Neural progenitor cell (in vitro differentiated cells): ENCODE measurements around the gene PLCXD3. TPM values are rescaled to one million over a fixed set of nuclear protein-coding genes. Genes with fewer than 3 reads are reported as not detected.
A peak's percentile ranks its signal among the peaks of the same experiment; 100 is the strongest.

Experiments used
- DNase-seq: peaks from one replicate; pipeline ENCODE4 v3.0.0-alpha.2; 2016; ENCODE audit warnings: low spot score
- H2AFZ ChIP-seq: fragments of 200-600 bp; sonication (generic); replicated peaks from 2 replicates; pipeline ENCODE4 v1.6.1; 2016; ENCODE audit warnings: antibody characterized with exemption
- H3F3A ChIP-seq: fragments of 200-600 bp; sonication (generic); 2 replicates; pipeline ENCODE4 v1.6.1; 2016; ENCODE audit warnings: antibody characterized with exemption, low read depth
- H3K27ac ChIP-seq: fragments of 200-600 bp; sonication (generic); 2 replicates; pipeline ENCODE4 v1.5.1; 2016; ENCODE audit warnings: mild to moderate bottlenecking
- H3K27me3 ChIP-seq: fragments of 200-600 bp; sonication (generic); 2 replicates; pipeline ENCODE4 v1.6.1; 2016; ENCODE audit warnings: mild to moderate bottlenecking, moderate library complexity
- H3K36me3 ChIP-seq: fragments of 200-600 bp; sonication (generic); 2 replicates; pipeline ENCODE4 v1.5.1; 2016
- H3K4me1 ChIP-seq: fragments of 200-600 bp; sonication (generic); 2 replicates; pipeline ENCODE4 v1.6.1; 2016; ENCODE audit warnings: mixed run types
- H3K4me2 ChIP-seq: fragments of 200-600 bp; sonication (generic); 2 replicates; pipeline ENCODE4 v1.6.1; 2016
- H3K4me3 ChIP-seq: fragments of 200-600 bp; sonication (generic); 2 replicates; pipeline ENCODE4 v1.5.1; 2016
- H3K79me2 ChIP-seq: fragments of 200-600 bp; sonication (generic); 2 replicates; pipeline ENCODE4 v1.6.1; 2016; ENCODE audit warnings: low read depth
- H3K9ac ChIP-seq: fragments of 200-600 bp; sonication (generic); 2 replicates; pipeline ENCODE4 v1.6.1; 2016
- H3K9me3 ChIP-seq: fragments of 200-600 bp; sonication (generic); 2 replicates; pipeline ENCODE4 v1.5.1; 2016; ENCODE audit warnings: low read depth
- H4K20me1 ChIP-seq: fragments of 200-600 bp; sonication (generic); 2 replicates; pipeline ENCODE4 v1.6.1; 2016; ENCODE audit warnings: low read depth
- H3K27ac Mint-ChIP-seq: 3 replicates; pipeline ENCODE4 v1.8.0; 2021; ENCODE audit warnings: mixed read lengths
- H3K27me3 Mint-ChIP-seq: 2 replicates; pipeline ENCODE4 v1.8.0; 2022; ENCODE audit warnings: low read depth, mild to moderate bottlenecking, inconsistent platforms, moderate library complexity, mixed read lengths; ENCODE audit not compliant: insufficient read depth
- H3K36me3 Mint-ChIP-seq: 3 replicates; pipeline ENCODE4 v1.8.0; 2021; ENCODE audit warnings: mixed read lengths
- H3K4me1 Mint-ChIP-seq: 3 replicates; pipeline ENCODE4 v1.8.0; 2021; ENCODE audit warnings: mixed read lengths
- H3K4me3 Mint-ChIP-seq: 3 replicates; pipeline ENCODE4 v1.8.0; 2021; ENCODE audit warnings: mild to moderate bottlenecking, moderate library complexity, mixed read lengths
- H3K9me3 Mint-ChIP-seq: 3 replicates; pipeline ENCODE4 v1.8.0; 2020; ENCODE audit warnings: mixed read lengths
- EZH2 ChIP-seq: fragments of 200-600 bp; sonication (generic); IDR thresholded peaks from 2 replicates; pipeline ENCODE4 v1.6.1; 2017; ENCODE audit warnings: antibody characterized with exemption, mild to moderate bottlenecking, moderate library complexity
- EZH2phosphoT487 ChIP-seq: fragments of 200-600 bp; sonication (generic); IDR thresholded peaks from 2 replicates; pipeline ENCODE4 v1.6.1; 2017; ENCODE audit warnings: antibody characterized with exemption
- total RNA-seq: library from RNA; depleted of rRNA; stranded (reverse); fragments of >200 nt; gene quantifications from 2 replicates; pipeline ENCODE4 v1.2.3, GENCODE V29; 2015; ENCODE audit warnings: low replicate concordance
- TF ChIP-seq, protein P1 (sequence below): fragments of 200-600 bp; sonication (generic); IDR thresholded peaks from 2 replicates; pipeline ENCODE4 v1.5.1; 2017; ENCODE audit warnings: antibody characterized with exemption, mild to moderate bottlenecking

PLCXD3 gene
- total RNA-seq, 1 donor from 2014 or later, result not detected

DNA sequence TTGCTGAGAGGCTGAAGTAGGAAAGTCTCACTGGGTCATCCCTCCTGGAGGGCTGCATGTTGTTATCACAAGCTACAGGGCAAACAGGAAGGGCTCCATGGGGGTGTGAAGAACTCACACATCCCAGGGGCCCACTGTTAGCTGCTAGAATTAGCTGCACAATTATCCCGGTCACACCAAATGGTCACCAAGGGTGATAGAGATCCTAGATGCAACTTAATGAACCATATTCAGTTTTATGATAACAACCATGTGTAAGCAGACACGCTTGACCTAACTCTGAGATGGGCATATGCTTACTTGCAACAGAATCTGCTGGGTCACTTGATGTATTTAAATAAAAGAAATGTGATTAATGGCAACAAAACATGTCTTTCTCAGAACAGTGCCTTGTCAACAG is 153.6 kb downstream of the PLCXD3 start:
- H3K4me3 Mint-ChIP-seq, result no peak overlapping the region
- Histone ChIP-seq H3K9ac (no peak overlapping the region), H3K79me2 (no peaks in the 10 kb centered on the region), H3K27me3 (no peaks in the 10 kb centered on the region), H3K36me3 (no peaks in the 10 kb centered on the region), H4K20me1 (no peaks in the 10 kb centered on the region), H3K9me3 (no peaks in the 10 kb centered on the region), H3K4me3 (no peak overlapping the region), H3K27ac (no peak overlapping the region), H2AFZ (no peak overlapping the region), H3K4me1 (no peaks in the 10 kb centered on the region), H3K4me2 (no peak overlapping the region), H3F3A (no peaks in the 10 kb centered on the region)
- H3K4me1 Mint-ChIP-seq, result peaks cover 8% of the 10 kb centered on the region
- H3K27me3 Mint-ChIP-seq, result peaks cover 3% of the 10 kb centered on the region
- H3K9me3 Mint-ChIP-seq, result peaks cover 17% of the 10 kb centered on the region
- TF ChIP-seq EZH2phosphoT487, result no peak
- TF ChIP-seq EZH2, result no peak
- TF ChIP-seq, protein P1, sequence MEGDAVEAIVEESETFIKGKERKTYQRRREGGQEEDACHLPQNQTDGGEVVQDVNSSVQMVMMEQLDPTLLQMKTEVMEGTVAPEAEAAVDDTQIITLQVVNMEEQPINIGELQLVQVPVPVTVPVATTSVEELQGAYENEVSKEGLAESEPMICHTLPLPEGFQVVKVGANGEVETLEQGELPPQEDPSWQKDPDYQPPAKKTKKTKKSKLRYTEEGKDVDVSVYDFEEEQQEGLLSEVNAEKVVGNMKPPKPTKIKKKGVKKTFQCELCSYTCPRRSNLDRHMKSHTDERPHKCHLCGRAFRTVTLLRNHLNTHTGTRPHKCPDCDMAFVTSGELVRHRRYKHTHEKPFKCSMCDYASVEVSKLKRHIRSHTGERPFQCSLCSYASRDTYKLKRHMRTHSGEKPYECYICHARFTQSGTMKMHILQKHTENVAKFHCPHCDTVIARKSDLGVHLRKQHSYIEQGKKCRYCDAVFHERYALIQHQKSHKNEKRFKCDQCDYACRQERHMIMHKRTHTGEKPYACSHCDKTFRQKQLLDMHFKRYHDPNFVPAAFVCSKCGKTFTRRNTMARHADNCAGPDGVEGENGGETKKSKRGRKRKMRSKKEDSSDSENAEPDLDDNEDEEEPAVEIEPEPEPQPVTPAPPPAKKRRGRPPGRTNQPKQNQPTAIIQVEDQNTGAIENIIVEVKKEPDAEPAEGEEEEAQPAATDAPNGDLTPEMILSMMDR, result no peak
- H3K27ac Mint-ChIP-seq, result no peak overlapping the region
- DNase-seq, result no peak
- H3K36me3 Mint-ChIP-seq, result no peaks in the 10 kb centered on the region

DNA sequence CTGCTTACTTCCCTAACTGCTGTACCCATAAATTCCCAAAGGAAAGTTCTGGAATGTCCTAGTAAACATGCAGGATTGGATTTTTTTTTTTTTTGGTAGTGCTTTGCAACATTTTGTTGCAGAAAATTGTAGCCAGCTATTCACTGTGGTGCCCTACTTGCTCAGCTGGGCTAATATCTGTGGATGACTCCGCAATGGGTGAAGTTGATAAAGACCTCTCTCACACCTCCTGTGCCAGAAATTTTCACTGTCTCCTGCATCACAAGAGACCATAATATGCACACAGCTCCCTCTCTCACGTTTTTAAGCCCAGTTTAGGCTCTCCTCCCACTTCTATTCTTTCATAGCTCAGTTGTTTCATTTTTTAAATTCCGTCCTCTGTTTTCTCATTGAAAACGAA is 160.6 kb downstream of the PLCXD3 start:
- no peak for TF ChIP-seq EZH2phosphoT487
- no peak for TF ChIP-seq EZH2
- TF ChIP-seq, protein P1, result no peak
- H3K27me3 Mint-ChIP-seq, result no peaks in the 10 kb centered on the region
- Histone ChIP-seq H3K27ac (no peak overlapping the region), H3K4me3 (no peak overlapping the region), H3F3A (no peaks in the 10 kb centered on the region), H3K4me2 (no peak overlapping the region), H4K20me1 (no peaks in the 10 kb centered on the region), H2AFZ (no peak overlapping the region), H3K27me3 (no peaks in the 10 kb centered on the region), H3K4me1 (no peaks in the 10 kb centered on the region), H3K9ac (no peak overlapping the region), H3K36me3 (no peaks in the 10 kb centered on the region), H3K9me3 (no peaks in the 10 kb centered on the region), H3K79me2 (no peaks in the 10 kb centered on the region)
- no peaks in the 10 kb centered on the region for H3K4me1 Mint-ChIP-seq
- no peak for DNase-seq
- no peaks in the 10 kb centered on the region for H3K36me3 Mint-ChIP-seq
- no peak overlapping the region for H3K4me3 Mint-ChIP-seq
- H3K27ac Mint-ChIP-seq, result no peak overlapping the region
- H3K9me3 Mint-ChIP-seq, result peaks cover 2% of the 10 kb centered on the region

DNA sequence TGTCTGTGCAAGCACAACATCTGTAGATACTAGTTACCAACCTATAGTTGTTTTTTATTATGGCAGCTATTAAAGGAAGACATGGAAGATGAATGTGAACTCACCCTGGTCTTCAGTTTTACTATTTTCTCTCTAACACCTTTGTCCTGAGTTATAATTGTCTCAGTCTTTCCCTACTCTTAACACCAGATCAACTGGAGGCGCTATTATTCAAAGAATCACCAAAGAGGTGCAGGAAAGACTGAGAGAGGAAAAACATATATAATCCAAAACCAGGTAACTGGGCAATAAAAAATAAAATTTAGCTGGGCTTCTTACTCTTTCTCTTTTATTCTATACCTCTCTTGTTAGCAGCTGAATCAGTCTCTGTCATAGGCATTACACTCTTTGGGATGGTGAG is 162.8 kb downstream of the PLCXD3 start:
- TF ChIP-seq EZH2phosphoT487 (no peak), EZH2 (no peak)
- TF ChIP-seq, protein P1, result peak; percentile 13
- no peak overlapping the region for H3K4me2 ChIP-seq
- no peak overlapping the region for H2AFZ ChIP-seq
- no peaks in the 10 kb centered on the region for H3K36me3 ChIP-seq
- DNase-seq, result no peak
- Mint-ChIP-seq H3K27me3 (no peaks in the 10 kb centered on the region), H3K4me3 (no peak overlapping the region), H3K4me1 (no peaks in the 10 kb centered on the region), H3K27ac (no peak overlapping the region), H3K9me3 (no peaks in the 10 kb centered on the region), H3K36me3 (no peaks in the 10 kb centered on the region)
- H3K27ac ChIP-seq, result no peak overlapping the region
- no peak overlapping the region for H3K9ac ChIP-seq
- H3F3A ChIP-seq, result no peaks in the 10 kb centered on the region
- no peaks in the 10 kb centered on the region for H3K9me3 ChIP-seq
- H3K4me3 ChIP-seq, result no peak overlapping the region
- H3K4me1 ChIP-seq, result no peaks in the 10 kb centered on the region
- H3K27me3 ChIP-seq, result no peaks in the 10 kb centered on the region
- H4K20me1 ChIP-seq, result no peaks in the 10 kb centered on the region
- no peaks in the 10 kb centered on the region for H3K79me2 ChIP-seq

DNA sequence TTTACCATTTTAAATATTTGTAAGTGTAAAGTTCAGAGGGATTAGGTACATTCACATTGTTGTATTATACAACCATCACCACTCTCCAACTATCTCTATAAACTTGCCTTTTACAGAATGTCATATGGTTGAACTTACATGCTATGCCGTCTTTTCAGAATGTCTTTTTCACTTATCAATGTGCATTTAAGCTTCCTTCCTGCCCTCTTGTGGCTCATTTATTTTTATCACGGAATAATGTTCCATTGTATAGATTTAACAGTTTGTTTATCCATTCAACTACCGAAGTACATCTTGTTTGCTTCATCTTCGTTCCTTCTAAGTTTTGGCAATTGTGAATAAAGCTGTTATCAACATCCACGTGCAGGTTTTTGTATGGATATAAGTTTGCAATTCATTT is 163.8 kb downstream of the PLCXD3 start:
- no peak overlapping the region for H3K4me3 ChIP-seq
- Mint-ChIP-seq H3K36me3 (no peaks in the 10 kb centered on the region), H3K27me3 (no peaks in the 10 kb centered on the region), H3K27ac (no peak overlapping the region), H3K9me3 (no peaks in the 10 kb centered on the region), H3K4me3 (no peak overlapping the region), H3K4me1 (no peaks in the 10 kb centered on the region)
- no peaks in the 10 kb centered on the region for H4K20me1 ChIP-seq
- H2AFZ ChIP-seq, result no peak overlapping the region
- H3K4me1 ChIP-seq, result no peaks in the 10 kb centered on the region
- TF ChIP-seq EZH2, result no peak
- no peak for TF ChIP-seq EZH2phosphoT487
- TF ChIP-seq, protein P1, result no peak
- H3K27ac ChIP-seq, result no peak overlapping the region
- no peak overlapping the region for H3K9ac ChIP-seq
- no peaks in the 10 kb centered on the region for H3K36me3 ChIP-seq
- H3K79me2 ChIP-seq, result no peaks in the 10 kb centered on the region
- no peaks in the 10 kb centered on the region for H3K27me3 ChIP-seq
- H3K9me3 ChIP-seq, result no peaks in the 10 kb centered on the region
- H3F3A ChIP-seq, result no peaks in the 10 kb centered on the region
- H3K4me2 ChIP-seq, result no peak overlapping the region
- DNase-seq, result no peak
